Cardiac fibroblast (primary cell): Measurements from ENCODE around the gene SLC30A9.

ENCODE experiments used
- DNase-seq, 2 donors: peaks; one replicate each; pipeline versions ENCODE4 v3.0.0 to v3.0.0-alpha.2; 2010; ENCODE audit warnings: low read depth in 2 of 2
- H3K4me3 ChIP-seq, 2 donors: replicated peaks in 1 of 2; 1 replicate in 1 of 2; 2 replicates in 1 of 2; pipeline ENCODE4 v1.5.1; 2011; ENCODE audit warnings: low read depth in 2 of 2, low read length in 2 of 2, mild to moderate bottlenecking in 2 of 2, moderate library complexity in 1 of 2
- TF ChIP-seq, protein P1 (sequence below): IDR thresholded peaks from one replicate; pipeline ENCODE4 v1.5.1; 2011; ENCODE audit warnings: low read depth, mild to moderate bottlenecking, low read length, inconsistent platforms

SLC30A9 gene

DNA sequence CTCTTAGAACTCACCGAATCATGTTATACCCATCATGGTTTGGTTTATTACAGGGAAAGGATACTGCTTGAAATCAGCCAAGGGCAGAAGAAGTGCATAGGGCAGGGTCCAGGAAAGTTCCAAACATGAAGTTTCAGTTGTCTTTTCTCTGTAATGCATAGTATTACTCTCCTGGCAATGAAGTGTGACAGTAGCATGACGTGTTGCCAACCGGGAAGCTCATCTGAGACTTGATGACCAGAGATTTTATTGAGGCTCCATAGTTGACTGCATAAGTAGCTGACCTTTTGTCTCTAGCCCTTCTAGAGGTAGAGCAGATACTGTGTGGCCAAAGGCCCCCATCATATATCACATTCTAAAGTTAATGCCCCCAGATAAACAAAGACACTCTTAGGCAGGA, 90.0 kb downstream of the SLC30A9 start:
- no peak for DNase-seq
- TF ChIP-seq, protein P1, sequence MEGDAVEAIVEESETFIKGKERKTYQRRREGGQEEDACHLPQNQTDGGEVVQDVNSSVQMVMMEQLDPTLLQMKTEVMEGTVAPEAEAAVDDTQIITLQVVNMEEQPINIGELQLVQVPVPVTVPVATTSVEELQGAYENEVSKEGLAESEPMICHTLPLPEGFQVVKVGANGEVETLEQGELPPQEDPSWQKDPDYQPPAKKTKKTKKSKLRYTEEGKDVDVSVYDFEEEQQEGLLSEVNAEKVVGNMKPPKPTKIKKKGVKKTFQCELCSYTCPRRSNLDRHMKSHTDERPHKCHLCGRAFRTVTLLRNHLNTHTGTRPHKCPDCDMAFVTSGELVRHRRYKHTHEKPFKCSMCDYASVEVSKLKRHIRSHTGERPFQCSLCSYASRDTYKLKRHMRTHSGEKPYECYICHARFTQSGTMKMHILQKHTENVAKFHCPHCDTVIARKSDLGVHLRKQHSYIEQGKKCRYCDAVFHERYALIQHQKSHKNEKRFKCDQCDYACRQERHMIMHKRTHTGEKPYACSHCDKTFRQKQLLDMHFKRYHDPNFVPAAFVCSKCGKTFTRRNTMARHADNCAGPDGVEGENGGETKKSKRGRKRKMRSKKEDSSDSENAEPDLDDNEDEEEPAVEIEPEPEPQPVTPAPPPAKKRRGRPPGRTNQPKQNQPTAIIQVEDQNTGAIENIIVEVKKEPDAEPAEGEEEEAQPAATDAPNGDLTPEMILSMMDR: no peak
- H3K4me3 ChIP-seq: no peak overlapping the region

DNA sequence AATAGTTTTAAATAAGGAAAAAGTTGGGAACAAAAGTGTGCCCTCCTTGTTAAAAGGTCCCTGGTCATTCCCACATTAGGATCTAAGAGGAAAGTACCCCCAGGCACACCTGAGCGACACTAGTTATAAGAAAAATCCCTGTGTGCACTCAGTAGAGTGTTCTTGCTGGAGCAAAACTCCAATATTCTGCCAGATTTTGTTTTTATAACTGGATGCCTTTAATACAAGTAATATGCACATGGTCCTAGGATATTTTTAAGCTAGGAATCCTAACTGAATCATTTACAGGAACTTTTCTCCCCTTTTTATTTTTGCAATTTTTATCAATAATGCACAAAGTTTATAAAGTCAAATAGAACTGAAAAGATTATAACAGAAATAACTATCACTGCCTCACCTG, 93.5 kb downstream of the SLC30A9 start:
- TF ChIP-seq, protein P1: no peak
- H3K4me3 ChIP-seq: no peak overlapping the region
- peak in 1 of 2 donors; percentile 4 for DNase-seq

DNA sequence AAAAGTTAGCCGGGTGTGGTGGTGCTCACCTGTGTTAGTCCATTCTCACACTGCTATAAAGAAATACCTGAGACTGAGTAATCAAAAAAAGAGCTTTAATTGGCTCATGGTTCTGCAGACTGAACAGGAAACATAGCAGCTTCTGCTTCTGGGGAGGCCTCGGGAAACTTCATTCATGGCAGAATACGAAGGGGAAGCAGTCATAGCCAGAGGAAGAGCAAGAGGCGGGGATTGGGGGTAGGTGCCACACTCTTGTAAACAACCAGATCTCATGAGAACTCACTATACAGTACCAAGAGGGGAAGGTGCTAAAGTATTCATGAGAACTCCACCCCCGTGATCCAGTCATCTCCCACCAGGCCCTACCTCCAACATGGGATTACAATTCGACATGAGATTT, 98.1 kb downstream of the SLC30A9 start:
- DNase-seq: no peak
- H3K4me3 ChIP-seq: no peak overlapping the region
- TF ChIP-seq, protein P1: no peak

- TF ChIP-seq, protein P1: no peak
- peak; percentile 2 to 44 for DNase-seq
- no peak overlapping the region for H3K4me3 ChIP-seq
These were observed 111.2 kb downstream of the SLC30A9 start for GRCh38 chr4:42101446-42101975.

DNA sequence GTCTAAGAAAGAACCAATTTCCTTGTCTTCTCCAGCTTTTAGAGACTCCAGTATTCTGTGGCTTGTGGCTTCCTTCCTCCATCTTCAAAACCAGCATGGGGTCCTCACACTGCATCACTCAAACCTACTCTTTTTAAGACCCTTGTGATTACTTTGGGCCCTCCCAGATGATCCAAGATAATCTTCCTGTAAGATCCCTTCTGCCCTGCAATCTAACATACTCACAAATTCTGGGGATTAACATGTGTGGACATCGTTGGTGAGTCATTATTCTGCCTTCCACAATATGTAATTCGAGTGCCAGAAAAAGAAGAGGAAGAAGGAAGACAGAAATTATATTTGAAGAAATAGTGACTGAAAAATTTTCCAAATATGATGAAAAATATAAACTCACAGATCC, 114.2 kb downstream of the SLC30A9 start:
- no peak overlapping the region for H3K4me3 ChIP-seq
- TF ChIP-seq, protein P1: no peak
- peak; percentile 12 to 46 for DNase-seq

GRCh38 chr4:42112846-42113245, 122.5 kb downstream of the SLC30A9 start:
- TF ChIP-seq, protein P1: no peak
- no peak overlapping the region for H3K4me3 ChIP-seq
- no peak for DNase-seq

GRCh38 chr4:42119886-42120285, 129.6 kb downstream of the SLC30A9 start:
- TF ChIP-seq, protein P1: no peak
- no peak overlapping the region for H3K4me3 ChIP-seq
- DNase-seq: no peak
